ENCODE measurements around the gene GRK1. TPM values are rescaled to one million over a fixed set of nuclear protein-coding genes. Genes with fewer than 3 reads are reported as not detected.

Gene GRK1
- total RNA-seq, 1 donor from 2014 or later, result not detected

DNA sequence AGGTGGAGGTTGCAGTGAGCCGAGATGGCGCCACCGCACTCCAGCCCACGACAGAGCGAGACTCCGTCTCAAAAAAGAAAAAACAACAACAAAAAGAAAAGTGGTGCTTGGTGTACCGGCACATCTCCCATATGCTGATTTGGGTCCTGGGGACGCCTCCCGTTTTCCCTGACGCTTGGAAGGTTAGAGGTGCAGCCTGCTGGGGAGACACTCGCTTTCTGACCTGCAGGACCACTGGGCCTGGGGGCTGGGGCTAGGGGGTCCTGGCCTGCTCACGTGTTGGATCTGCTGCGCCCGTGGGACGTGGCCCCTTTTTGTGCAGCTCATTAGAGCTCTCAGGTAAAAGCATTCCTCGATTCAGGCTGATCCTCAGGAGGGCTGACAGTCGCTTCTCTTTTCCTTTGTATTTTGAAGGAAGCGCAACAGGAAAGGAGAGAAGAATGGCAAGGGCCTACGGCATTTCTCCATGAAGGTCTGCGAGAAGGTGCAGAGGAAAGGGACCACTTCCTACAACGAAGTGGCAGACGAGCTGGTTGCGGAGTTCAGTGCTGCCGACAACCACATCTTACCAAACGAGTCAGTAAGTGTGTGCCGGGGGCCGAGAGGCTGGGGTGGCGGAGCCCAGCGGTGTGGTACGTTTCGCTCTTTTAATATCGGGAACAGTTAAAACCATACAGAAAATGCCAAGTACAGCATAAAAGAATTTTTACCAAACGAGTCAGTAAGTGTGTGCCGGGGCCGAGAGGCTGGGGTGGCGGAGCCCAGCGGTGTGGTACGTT is 34.1 kb upstream of the GRK1 start:
- no peak for DNase-seq (ENCODE audit: low read depth in 2 of 2)

DNA sequence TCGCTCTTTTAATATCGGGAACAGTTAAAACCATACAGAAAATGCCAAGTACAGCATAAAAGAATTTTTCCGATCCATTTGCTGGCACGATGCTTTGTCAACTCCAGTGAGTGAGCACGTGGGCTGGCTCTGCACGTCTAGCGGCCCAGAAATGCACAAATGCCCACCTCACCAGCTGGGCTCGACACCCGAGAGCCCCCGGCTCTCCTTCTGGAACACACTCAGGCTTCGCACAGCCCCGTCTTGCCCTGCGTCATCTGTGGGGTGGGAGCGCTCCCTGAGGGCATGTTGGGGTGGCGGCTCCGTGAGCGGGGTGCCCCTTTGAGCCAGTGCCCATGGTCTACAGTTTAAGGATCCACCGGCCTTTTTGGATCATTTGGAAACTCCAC is 33.5 kb upstream of the GRK1 start:
- DNase-seq (ENCODE audit: low read depth in 2 of 2), result no peak

DNA sequence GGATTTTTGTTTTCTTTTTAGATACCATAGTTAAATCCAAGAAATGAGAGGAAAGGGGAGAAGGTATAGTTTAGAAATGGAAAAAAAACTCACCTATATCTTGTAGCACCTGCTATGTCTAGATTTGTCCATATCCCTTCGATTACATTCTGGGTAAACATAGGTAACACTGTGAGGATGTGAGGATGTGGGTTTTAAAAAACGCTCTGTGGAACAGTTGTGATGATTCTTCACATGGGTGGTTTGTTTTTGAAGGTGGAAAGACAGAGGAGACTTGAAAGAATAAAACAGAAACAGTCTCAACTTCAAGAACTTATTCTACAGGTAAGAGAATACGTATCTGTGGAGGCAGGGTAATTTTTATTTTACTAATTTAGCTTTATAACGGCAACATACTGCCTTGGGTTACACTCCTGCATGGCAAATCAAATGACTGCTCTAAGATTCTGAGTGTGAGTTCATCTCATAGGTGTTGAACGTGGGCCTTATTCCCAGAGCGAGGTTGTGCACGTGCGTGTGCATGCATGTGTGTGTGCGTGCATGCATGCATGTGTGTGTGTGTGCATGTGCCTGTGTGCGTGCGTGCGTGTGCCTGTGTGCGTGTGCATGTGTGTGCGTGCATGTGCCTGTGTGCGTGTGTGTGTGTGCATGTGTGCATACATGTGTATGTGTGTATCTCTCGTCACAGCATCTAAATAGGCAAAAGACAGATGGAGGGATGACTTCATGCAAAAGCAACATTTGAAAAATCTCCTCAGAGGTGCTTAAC is 32.6 kb upstream of the GRK1 start:
- DNase-seq (ENCODE audit: low read depth in 2 of 2), result no peak

DNA sequence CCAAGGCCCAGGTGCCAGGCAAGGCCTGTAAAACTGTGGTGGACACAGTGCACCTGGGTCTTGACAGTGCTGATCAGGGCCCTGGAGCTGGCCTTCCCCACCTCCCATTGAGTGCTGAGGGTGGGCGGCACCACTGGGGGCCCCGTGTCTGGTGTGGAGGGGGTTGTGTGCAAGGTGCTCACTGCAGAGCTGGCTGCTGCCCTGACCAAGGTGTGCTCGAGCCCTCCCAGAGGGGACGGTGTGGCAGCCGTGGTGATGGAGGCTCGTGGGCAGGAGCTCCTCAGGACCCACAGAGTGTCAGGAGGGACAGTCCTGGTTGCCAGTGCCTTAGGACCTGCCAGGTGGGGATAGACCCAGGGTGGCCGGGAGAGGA is 32.0 kb upstream of the GRK1 start:
- DNase-seq (ENCODE audit: low read depth in 2 of 2), result no peak

DNA sequence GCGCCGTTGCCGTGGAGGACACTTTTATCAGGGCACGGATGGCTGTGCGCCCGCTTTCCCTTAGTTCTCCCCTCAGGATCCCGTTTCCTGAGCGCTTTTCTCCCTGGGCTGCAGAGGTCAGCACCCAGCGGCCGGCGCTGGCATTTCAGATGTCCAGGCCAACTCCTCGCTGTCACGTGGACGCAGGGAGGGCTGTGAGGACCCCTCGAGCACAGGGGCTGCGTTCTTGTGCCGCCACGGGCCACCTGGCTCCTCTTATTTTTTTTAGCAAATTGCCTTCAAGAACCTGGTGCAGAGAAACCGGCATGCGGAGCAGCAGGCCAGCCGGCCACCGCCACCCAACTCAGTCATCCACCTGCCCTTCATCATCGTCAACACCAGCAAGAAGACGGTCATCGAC is 31.3 kb upstream of the GRK1 start:
- DNase-seq (ENCODE audit: low read depth in 2 of 2), result no peak

DNA sequence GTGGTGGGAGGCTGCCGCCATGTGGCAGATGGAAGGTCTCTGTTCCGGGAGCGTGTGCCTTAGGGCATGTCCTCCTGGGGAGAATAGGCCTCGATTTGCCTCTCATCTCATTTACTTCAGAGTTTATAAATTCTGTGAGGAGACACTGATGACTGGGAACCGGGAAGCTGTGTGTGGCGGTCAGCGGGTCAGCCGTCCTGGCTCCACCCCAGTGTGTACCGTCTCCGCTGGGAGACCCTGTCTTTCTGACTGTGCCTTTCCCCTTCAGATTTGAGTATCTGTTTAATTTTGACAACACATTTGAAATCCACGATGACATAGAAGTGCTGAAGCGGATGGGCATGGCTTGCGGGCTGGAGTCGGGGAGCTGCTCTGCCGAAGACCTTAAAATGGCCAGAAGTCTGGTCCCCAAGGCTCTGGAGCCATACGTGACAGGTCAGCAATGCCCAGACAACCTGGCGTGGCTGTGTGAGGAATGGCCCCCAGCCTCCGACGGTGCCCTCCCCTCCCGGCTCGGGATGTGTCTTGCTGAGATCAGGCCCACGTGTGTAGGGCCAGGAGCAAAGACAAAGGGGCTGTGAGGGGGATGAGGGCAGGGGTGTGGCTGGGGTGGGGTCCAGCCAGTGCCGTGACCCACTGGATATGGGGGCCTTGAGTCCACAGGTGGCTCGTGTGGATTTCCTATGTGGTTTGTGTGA is 30.6 kb upstream of the GRK1 start:
- DNase-seq (ENCODE audit: low read depth in 2 of 2), result no peak

DNA sequence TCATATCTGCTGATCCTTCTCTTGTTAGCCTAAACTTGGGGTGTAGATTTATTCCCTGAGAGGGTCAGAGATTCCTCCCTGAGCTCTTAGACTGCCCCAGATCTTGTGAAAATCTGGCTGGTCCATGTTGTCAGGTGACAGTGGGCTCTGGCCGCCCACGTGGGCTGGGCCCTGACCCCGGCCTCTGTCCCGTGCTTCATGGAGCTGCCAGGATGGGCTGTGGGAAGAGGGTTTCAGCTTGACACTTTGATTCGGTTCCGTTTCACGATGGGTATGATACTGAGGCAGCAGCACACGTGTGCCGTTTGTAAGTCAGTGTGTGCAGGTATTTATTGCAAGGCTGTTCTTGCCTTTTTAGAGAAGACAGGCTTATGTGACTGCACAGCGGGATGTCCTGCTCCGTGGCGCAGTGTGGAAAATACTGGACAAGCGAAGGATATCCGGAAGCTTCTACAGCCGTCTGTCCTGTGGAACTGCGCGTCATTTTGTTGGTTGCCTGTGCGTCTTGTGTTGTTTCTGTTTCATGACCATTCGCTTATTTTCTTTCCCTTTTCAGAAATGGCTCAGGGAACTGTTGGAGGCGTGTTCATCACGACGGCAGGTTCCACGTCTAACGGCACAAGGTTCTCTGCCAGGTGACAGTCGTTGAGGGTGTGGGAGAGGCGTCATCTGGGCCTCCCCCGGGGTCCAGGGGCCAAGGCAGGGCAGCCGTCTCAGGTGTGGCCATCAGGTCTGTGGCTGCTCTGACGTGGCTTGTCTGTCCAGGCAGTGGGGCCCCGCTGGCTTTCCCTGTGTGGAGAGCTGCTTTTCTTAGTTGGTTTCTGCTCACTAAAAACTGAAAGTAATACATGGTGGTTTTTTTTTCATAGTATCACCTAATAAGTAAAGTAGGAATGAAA is 29.5 kb upstream of the GRK1 start:
- DNase-seq (ENCODE audit: low read depth in 2 of 2), result no peak

DNA sequence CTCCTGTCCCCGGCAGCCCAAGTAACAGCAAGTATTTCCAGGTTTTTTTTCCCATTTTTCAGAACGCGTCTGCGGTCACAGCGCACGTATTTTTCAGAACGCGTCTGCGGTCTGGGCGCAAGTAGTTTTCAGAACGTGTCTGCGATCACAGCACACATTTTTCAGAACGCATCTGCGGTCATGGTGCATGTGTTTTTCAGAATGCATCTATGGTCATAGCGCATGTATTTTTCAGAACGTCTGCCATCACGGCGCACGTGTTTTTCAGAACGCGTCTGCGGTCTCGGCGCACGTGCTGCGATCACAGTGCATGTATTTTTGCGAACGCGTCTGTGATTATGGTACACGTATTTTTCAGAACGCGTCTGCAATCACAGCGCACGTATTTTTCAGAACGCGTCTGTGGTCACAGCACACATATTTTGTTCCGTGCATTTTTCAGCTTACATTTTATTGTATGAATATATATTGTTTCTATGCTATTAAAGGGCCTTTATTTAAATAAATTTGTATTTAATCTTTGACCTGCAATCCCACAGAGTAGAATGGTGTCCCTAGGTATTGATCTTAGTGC is 28.8 kb upstream of the GRK1 start:
- DNase-seq (ENCODE audit: low read depth in 2 of 2), result no peak

DNA sequence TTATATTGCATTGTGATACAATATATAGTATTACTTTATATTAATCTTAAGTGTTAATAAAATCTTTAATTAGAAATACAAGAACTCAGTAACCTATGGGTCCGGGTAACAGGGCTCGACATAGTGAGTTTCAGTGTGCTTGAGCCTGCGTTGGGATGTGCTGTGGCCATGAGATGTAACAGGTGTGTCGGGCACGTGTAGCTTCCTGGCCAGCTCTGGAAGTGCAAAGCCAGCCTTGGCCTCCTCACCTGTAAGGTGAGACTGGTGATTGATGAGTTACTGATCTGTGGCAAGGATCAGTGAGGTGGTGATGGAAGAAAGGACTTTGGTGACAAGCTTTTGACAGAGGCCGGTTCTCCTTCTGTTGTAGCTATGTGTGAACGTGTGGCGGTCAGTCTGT is 28.2 kb upstream of the GRK1 start:
- DNase-seq (ENCODE audit: low read depth in 2 of 2), result no peak

DNA sequence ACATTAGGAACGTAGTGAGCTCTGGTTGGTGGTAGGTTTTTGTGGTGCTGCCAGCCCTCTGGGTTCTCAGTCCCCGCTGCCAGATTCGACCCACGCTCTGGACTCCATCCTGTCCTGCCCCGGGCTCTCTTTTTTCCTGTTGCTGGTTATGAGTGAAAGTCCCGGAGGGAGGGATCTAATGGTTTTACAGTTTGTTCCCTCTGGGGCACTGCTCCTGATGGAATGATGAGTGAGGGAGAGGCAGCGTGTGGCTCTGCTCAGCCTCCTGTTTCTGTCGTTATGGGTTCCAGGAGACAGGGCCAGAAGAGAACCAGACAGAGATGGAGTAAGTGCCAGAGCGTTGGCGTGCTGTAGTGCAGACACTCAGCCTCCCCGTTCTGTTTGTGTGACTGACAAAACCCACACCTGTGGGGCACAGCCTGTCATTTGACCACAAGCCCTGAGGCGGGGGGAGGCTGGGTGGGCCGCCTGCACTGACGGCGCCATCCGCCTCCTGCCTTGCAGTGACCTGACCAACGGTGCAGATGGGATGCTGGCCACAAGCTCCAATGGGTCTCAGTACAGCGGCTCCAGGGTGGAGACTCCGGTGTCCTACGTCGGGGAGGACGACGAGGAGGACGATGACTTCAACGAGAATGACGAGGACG is 27.3 kb upstream of the GRK1 start:
- no peak for DNase-seq (ENCODE audit: low read depth in 2 of 2)

DNA sequence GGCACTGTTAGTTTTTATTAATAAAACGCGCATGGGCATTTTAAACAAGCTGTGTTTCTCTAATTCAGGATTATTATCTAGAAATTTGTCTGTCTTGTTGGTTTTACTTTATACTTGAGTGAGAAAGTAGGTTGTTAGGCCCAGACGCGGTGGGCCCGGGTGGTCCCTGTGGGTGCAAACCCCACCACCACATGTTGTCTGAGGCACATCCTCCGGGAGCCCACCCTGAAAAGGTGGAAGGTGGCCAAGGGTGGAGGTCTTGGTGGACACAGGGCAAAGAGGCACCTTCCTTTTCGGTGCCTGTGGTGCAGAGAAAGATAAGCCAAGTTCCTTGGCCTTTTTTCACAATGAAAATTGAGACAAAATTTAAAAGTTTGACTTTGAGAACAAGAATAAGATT is 25.6 kb upstream of the GRK1 start:
- no peak for DNase-seq (ENCODE audit: low read depth in 2 of 2)

DNA sequence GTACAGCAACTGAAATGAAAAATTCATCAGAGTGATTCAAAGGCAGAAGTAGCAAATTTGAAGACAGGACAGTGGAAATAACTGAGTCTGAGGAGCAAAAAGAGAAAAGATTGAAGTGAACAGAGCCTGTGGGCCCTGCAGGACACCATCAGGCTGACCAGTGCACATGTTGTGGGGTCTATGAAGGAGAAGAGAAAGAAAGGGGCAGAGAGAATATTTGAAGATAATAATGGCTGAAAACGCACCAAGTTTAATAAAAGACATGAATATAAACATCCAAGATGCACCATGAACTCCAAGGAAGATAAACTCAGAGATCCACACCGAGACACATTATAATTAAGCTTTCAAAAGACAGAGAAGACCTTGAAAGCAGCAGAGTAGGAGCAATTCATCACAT is 24.5 kb upstream of the GRK1 start:
- DNase-seq (ENCODE audit: low read depth in 2 of 2), result no peak

DNA sequence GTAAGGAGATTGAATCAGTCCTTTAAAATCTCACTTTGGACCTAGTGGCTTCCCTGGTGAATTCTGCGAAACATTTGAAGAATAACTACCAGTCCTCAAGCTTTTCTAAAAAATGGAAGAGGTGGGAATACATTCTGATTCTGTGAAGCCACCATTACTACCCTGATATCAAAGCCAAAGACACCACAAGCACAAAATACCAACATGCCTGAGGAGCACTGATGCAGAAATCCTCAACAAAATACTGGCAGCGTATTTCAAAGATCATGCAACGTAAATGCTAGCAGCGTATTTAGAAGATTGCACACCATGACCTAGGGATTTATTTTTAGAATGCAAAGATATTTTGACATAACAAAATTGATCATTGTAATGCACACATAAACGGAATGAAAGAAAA is 23.4 kb upstream of the GRK1 start:
- no peak for DNase-seq (ENCODE audit: low read depth in 2 of 2)

DNA sequence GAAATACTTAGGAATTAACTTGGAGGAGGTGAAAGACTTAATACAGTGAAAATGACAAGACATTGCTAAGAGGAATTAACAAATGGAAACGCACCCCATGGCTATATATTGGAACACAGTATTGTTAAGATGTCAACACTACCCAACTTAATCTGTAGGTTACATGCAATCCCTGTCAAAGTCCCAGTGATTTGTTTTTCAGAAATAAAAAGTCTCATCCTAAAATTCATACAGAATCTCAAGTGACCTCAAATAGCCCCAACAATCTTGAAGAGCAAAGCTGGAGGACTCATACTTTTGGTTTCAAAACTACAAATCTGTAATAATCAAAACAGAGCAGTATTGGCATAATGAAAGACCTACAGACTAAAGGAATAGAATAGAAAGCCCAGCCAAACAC is 22.2 kb upstream of the GRK1 start:
- no peak for DNase-seq (ENCODE audit: low read depth in 2 of 2)

DNA sequence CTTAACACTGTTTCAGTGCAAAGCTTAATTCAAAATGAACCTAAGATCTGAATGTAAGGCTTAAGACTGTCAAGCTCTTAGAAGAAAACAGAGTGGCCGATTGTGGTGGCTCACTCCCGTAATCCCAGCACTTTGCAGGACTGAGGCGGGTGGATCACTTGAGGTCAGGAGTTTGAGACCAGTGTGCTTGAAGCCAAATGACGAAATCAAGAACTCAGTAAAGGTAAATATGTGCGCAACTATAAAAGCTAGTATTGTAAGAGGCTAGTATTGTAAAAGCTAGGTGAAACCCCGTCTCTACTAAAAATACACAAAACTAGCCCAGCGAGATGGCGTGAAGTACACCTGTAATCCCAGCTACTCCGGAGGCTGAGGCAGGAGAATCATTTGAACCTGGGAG is 21.7 kb upstream of the GRK1 start:
- DNase-seq (ENCODE audit: low read depth in 2 of 2), result no peak

DNA sequence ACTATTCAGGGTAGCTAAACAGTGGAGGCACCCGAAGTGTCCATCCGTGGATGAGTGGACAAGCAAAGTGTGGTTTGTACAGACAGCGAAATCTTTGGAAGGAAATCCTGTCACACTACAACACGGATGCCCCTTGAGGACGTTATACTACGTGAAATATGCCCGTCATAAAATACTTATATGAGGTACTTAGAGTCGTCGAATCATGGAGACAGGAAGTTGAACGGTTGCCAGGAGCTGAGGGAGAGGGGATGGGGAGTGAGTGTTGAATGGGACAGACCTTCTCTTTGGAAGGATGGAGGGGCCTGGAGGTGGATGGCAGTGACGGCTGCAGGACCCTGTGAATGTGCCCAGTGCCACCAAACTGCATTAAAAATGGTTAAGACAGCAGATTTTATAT is 20.6 kb upstream of the GRK1 start:
- DNase-seq (ENCODE audit: low read depth in 2 of 2), result no peak

DNA sequence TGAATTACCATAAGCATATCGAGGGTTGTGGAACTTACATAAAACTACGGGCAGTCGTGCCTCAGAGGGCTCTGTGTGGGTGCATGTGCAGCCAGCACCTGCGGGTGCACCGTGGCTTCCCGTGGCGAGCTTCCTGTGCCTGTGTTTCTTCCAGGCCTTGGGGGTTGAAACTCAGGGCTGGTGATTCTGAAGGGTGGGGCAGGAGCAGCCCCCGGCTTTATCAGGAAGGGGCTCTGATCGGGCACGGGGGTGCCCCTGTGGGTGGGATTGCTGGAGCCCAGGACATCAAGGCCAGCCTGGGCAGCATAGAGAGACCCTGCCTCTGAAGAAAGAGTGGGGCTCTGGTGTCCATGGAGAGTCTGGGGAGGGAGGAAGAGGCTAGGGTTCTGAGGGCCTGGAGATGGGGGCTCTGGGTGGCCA is 20.1 kb upstream of the GRK1 start:
- DNase-seq (ENCODE audit: low read depth in 2 of 2), result no peak

DNA sequence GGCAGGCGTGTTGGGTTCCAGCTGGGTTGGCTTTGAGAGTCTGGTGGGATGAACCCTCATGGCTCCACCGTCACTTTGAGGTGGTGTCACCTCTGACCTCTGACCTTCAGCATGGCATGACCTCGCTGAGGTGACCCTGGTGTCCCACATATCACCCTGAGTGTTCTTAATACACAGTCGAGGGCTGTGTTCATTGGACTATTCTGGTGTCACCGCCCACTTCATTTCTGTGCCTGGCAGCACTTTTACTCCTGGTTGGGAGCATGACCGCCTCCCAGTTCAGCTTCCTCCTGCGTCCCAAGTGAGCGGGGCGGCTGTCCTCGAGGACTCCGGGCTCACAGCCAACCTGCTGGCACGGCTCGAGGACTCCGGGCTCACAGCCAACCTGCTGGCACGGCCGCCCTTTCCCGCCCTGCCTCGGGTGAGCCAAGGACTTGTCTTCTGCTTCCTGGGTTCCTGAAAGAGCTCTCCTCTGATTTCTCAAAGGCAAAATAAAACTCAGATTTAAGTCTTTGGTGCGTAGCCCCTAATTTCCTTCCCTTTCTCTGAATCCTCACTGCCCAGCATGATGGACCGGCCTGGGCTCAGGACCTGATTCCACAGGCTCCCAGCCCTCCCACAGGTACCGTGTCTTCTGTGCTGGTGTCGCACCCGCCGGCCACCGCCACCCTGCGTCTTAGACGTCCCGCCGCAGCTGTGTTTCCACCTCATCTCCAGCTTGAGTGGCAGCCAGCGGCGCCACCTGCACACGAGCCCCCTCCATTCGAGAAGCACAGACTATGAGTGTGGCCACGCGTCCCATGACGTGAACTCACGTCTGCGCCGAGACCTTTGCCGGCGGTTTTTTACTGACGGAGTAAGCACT is 19.4 kb upstream of the GRK1 start:
- DNase-seq (ENCODE audit: low read depth in 2 of 2), result peak; percentile 39 to 52

DNA sequence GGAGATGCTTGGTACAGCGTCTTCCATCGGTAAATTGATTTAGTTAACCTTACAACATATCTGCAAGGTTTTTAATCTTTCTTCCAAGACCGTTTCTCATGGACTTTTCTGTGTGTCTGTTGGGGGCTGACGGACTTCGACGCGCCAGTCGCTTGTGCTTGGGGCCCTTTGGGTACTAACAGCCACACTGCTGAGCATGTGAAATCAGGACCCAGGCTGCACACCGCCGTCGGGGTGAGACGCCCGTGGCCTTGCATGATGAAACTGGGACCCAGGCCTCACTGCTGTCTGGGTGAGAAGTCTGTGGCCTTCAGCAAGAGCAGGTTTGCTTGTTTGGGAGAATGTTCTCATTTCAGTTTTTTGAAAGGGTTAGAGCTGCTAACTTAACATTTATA is 18.8 kb upstream of the GRK1 start:
- no peak for DNase-seq (ENCODE audit: low read depth in 2 of 2)

DNA sequence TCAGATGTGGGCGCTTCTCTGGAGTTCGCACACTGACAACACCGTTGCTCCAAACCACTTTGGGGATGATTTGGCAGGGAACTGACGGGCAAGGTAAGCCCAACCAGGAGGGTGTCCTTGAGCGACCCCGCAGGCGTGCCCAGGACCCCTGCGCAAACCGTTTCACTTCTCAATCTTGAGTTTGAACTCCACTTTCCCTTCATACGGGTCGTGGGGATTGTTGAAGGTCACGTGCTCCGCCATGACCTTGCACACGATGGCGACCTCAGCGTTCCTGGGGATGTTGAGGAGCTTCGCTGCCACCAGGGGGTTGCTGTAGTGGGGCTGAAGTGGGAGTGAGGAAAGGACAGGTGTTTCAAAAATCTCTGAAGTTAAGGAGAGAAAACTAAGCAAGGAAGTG is 17.8 kb upstream of the GRK1 start:
- no peak for DNase-seq (ENCODE audit: low read depth in 2 of 2)

All from lung microvascular endothelial cell (primary cell).